A673 (cell line): ENCODE measurements around the gene SLC66A1. TPM values are rescaled to one million over a fixed set of nuclear protein-coding genes. Genes with fewer than 3 reads are reported as not detected.
A peak's percentile ranks its signal among the peaks of the same experiment; 100 is the strongest.

Source experiments
- BruUV-seq: library from RNA; stranded (reverse); fragments of 400-500 nt; replicated peaks from 2 replicates; lab custom pipeline; 2021; lab: Mats Ljungman, UMichigan
- CTCF ChIA-PET: fragments of 300-600 bp; sonication (Branson Sonifier 250); formaldehyde crosslinking; loops from one replicate; lab custom pipeline; 2022; ENCODE audit warnings: antibody characterized with exemption; lab: Charles Lee
- POLR2A ChIA-PET: fragments of 300-600 bp; sonication (Branson Sonifier 250); formaldehyde crosslinking; loops from one replicate; lab custom pipeline; 2022; ENCODE audit warnings: antibody characterized with exemption; ENCODE audit not compliant: low non-redundant PET; lab: Charles Lee
- DNase-seq: peaks from one replicate; pipeline ENCODE4 v3.0.0-alpha.2; 2015; ENCODE audit warnings: low spot score
- H3K27ac ChIP-seq: fragments of 200-600 bp; sonication (generic); 2 replicates; pipeline ENCODE4 v1.5.1; 2016; ENCODE audit warnings: mixed run types, low read depth, mild to moderate bottlenecking, mixed read lengths, antibody characterized with exemption, low read length; ENCODE audit not compliant: poor library complexity, severe bottlenecking
- H3K27me3 ChIP-seq: fragments of 200-600 bp; sonication (generic); replicated peaks from 2 replicates; pipeline ENCODE4 v1.6.1; 2017; ENCODE audit warnings: mixed run types, low read depth, mild to moderate bottlenecking, mixed read lengths, antibody characterized with exemption, low read length; ENCODE audit not compliant: insufficient read depth, poor library complexity
- H3K36me3 ChIP-seq: fragments of 200-600 bp; sonication (generic); 2 replicates; pipeline ENCODE4 v1.6.1; 2016; ENCODE audit warnings: mixed run types, mild to moderate bottlenecking, mixed read lengths, antibody characterized with exemption, low read length; ENCODE audit not compliant: insufficient read depth, poor library complexity, severe bottlenecking
- H3K4me1 ChIP-seq: fragments of 200-600 bp; sonication (generic); 2 replicates; pipeline ENCODE4 v1.6.1; 2017; ENCODE audit warnings: mixed run types, mild to moderate bottlenecking, mixed read lengths, antibody characterized with exemption, low read length; ENCODE audit not compliant: insufficient read depth, poor library complexity, severe bottlenecking
- H3K4me3 ChIP-seq: fragments of 200-600 bp; sonication (generic); 2 replicates; pipeline ENCODE4 v1.5.1; 2016; ENCODE audit warnings: low read depth, mixed run types, mild to moderate bottlenecking, mixed read lengths, low read length; ENCODE audit not compliant: poor library complexity, severe bottlenecking
- H3K9me3 ChIP-seq: fragments of 200-600 bp; sonication (generic); 2 replicates; pipeline ENCODE4 v1.6.1; 2016; ENCODE audit warnings: mixed run types, low read depth, mild to moderate bottlenecking, mixed read lengths, antibody characterized with exemption, low read length; ENCODE audit not compliant: poor library complexity, severe bottlenecking
- CTCF ChIP-seq: fragments of 300-800, 200-600 bp; sonication (generic); conservative IDR thresholded peaks from 2 replicates; pipeline ENCODE4 v1.5.1; 2017; ENCODE audit warnings: low read depth, mild to moderate bottlenecking, antibody characterized with exemption, low read length, moderate library complexity, mixed read lengths
- EZH2 ChIP-seq: fragments of 200-600 bp; sonication (generic); IDR thresholded peaks from 2 replicates; pipeline ENCODE4 v1.6.1; 2017; ENCODE audit warnings: borderline replicate concordance, low read depth, mild to moderate bottlenecking, mixed read lengths, antibody characterized with exemption, low read length; ENCODE audit not compliant: poor library complexity, severe bottlenecking
- intact Hi-C: fragments of 100-400 bp; cut with micrococcal nuclease; formaldehyde crosslinking; loops from one replicate; pipeline ENCODE4 v1.10.0; 2022; ENCODE audit not compliant: unreplicated experiment
- total RNA-seq: library from RNA; stranded (reverse); gene quantifications from 2 replicates; pipeline ENCODE4 v1.2.3, GENCODE V29; 2021

The SLC66A1 gene
- total RNA-seq, 1 experiment from 2014 or later = 18.3 TPM

- POLR2A ChIA-PET = no interaction called here
- peaks cover 20% of the 10 kb centered on the region for H3K36me3 ChIP-seq
Measured at GRCh38 chr1:19373211-19374082, 61.3 kb downstream of the SLC66A1 start.

GRCh38 chr1:19374083-19374801, 62.1 kb downstream of the SLC66A1 start:
- DNase-seq = no peak
- H3K9me3 ChIP-seq = no peaks in the 10 kb centered on the region
- H3K27ac ChIP-seq = no peak overlapping the region
- ChIA-PET CTCF (no interaction called here), POLR2A (no interaction called here)
- BruUV-seq = no TSS peak
- intact Hi-C loops = no loop called here
- H3K4me1 ChIP-seq = no peaks in the 10 kb centered on the region
- TF ChIP-seq CTCF (peak; percentile 33; the same call in 1 of the 2 replicates), EZH2 (no peak)
- H3K4me3 ChIP-seq = no peak overlapping the region
- peaks cover 20% of the 10 kb centered on the region for H3K36me3 ChIP-seq
- H3K27me3 ChIP-seq = no peaks in the 10 kb centered on the region

More at GRCh38 chr1:19373211-19374082, 61.3 kb downstream of the SLC66A1 start:
- H3K4me1 ChIP-seq = no peaks in the 10 kb centered on the region
- H3K4me3 ChIP-seq = no peak overlapping the region
- CTCF ChIA-PET = no interaction called here
- no peak for TF ChIP-seq CTCF
- no peak for TF ChIP-seq EZH2
- intact Hi-C loops = no loop called here
- BruUV-seq = no TSS peak
- H3K27me3 ChIP-seq = no peaks in the 10 kb centered on the region
- H3K27ac ChIP-seq = no peak overlapping the region
- H3K9me3 ChIP-seq = no peaks in the 10 kb centered on the region
- DNase-seq = no peak

GRCh38 chr1:19374926-19375325, 62.8 kb downstream of the SLC66A1 start:
- Histone ChIP-seq H3K36me3 (peaks cover 24% of the 10 kb centered on the region), H3K9me3 (no peaks in the 10 kb centered on the region), H3K4me3 (no peak overlapping the region), H3K27me3 (no peaks in the 10 kb centered on the region), H3K4me1 (no peaks in the 10 kb centered on the region), H3K27ac (no peak overlapping the region)
- no peak for TF ChIP-seq EZH2
- no peak for TF ChIP-seq CTCF
- intact Hi-C loops = no loop called here
- ChIA-PET CTCF (no interaction called here), POLR2A (no interaction called here)
- no TSS peak for BruUV-seq
- DNase-seq = no peak
